C4-2B (cell line): ENCODE data around the gene NKX1-1.

Experiments used
- ZFX ChIP-seq: fragments of 450-650 bp; IDR thresholded peaks from 2 replicates; pipeline ENCODE4 v1.6.1; 2017
- TF ChIP-seq, protein P1 (sequence below): fragments of 450-650 bp; conservative IDR thresholded peaks from 2 replicates; pipeline ENCODE4 v1.5.1; 2017; ENCODE audit warnings: mild to moderate bottlenecking

GRCh38 chr4:1416948-1417260, 10.7 kb upstream of the NKX1-1 start:
- TF ChIP-seq, protein P1, sequence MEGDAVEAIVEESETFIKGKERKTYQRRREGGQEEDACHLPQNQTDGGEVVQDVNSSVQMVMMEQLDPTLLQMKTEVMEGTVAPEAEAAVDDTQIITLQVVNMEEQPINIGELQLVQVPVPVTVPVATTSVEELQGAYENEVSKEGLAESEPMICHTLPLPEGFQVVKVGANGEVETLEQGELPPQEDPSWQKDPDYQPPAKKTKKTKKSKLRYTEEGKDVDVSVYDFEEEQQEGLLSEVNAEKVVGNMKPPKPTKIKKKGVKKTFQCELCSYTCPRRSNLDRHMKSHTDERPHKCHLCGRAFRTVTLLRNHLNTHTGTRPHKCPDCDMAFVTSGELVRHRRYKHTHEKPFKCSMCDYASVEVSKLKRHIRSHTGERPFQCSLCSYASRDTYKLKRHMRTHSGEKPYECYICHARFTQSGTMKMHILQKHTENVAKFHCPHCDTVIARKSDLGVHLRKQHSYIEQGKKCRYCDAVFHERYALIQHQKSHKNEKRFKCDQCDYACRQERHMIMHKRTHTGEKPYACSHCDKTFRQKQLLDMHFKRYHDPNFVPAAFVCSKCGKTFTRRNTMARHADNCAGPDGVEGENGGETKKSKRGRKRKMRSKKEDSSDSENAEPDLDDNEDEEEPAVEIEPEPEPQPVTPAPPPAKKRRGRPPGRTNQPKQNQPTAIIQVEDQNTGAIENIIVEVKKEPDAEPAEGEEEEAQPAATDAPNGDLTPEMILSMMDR, result no peak
- no peak for TF ChIP-seq ZFX
